Loucy (cell line): ENCODE data around the gene VCAN.

ENCODE experiments used
- EZH2phosphoT487 ChIP-seq: fragments of 200-600 bp; IDR thresholded peaks from 2 replicates; pipeline ENCODE4 v1.6.1; 2018; ENCODE audit warnings: antibody characterized with exemption, mild to moderate bottlenecking, moderate library complexity, borderline replicate concordance
- TF ChIP-seq, protein P1 (sequence below): fragments of 200-600 bp; sonication (generic); conservative IDR thresholded peaks from 2 replicates; pipeline ENCODE4 v1.5.1; 2014; ENCODE audit warnings: mild to moderate bottlenecking, antibody characterized with exemption, low read length

DNA sequence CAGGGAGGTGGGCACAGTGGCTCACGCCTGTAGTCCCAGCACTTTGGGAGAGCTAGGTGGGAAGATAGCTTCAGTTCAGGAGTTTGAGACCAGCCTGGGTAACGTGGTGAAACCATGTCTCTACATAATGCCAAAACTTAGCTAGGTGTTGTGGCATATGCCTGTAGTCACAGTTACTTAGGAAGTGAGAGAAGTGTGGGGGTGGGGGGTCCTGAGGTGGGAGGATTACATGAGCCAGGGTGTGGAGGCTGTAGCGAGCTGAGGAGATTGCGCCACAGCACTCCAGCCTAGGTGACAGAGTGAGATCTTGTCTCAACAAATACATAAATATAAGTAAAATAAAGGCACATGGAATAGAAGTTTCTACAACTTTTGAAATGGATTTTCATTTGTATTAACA is 23.1 kb downstream of the VCAN start:
- TF ChIP-seq, protein P1, sequence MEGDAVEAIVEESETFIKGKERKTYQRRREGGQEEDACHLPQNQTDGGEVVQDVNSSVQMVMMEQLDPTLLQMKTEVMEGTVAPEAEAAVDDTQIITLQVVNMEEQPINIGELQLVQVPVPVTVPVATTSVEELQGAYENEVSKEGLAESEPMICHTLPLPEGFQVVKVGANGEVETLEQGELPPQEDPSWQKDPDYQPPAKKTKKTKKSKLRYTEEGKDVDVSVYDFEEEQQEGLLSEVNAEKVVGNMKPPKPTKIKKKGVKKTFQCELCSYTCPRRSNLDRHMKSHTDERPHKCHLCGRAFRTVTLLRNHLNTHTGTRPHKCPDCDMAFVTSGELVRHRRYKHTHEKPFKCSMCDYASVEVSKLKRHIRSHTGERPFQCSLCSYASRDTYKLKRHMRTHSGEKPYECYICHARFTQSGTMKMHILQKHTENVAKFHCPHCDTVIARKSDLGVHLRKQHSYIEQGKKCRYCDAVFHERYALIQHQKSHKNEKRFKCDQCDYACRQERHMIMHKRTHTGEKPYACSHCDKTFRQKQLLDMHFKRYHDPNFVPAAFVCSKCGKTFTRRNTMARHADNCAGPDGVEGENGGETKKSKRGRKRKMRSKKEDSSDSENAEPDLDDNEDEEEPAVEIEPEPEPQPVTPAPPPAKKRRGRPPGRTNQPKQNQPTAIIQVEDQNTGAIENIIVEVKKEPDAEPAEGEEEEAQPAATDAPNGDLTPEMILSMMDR, result no peak
- no peak for TF ChIP-seq EZH2phosphoT487
